HG03103 (cell line): Measurements from ENCODE around the gene CHST13.

Experiments
- ATAC-seq: cut with Tn5 transposase; IDR thresholded peaks from one replicate; pipeline ENCODE4 v1.9.1; 2021; ENCODE audit warnings: low read depth; ENCODE audit not compliant: unreplicated experiment

Gene CHST13

DNA sequence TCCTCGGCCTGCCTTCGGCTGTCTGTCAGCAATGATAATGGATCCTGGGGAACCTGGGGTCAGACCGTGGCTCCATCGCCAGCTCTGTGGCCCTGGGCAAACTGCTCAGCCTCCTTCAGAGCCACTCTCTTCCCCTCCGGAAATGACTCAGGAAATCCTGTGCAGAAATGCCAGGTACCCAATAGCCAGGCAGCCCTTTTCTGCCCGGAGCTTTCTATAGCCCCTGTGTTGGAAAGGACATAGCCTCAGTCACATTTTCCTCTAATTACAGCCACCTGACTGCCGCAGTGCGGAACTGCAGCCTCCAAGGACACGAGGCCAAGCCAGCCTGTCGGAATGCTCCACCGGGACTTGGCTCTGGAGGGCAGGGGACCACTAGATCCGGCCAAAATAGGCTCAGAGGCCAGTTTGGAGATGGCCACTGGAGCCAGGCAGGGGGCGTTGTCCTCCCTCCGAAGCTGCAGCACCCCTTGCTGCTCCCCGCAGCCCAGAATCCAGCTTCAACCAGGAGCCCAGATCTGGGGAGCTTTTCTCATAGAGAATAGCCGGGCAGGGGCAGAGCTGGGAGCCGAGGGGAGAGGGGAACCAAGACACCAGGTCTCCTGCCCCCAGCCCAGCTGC is 36.7 kb upstream of the CHST13 start:
- no peak for ATAC-seq

GRCh38 chr3:126488185-126488584 is 35.8 kb upstream of the CHST13 start:
- ATAC-seq = no peak

GRCh38 chr3:126488886-126489569 is 34.9 kb upstream of the CHST13 start:
- no peak for ATAC-seq

GRCh38 chr3:126490619-126491018 is 33.3 kb upstream of the CHST13 start:
- no peak for ATAC-seq

- ATAC-seq = no peak
Observed at GRCh38 chr3:126491221-126492013, 32.5 kb upstream of the CHST13 start.

- ATAC-seq = no peak
Observed at GRCh38 chr3:126493051-126493450, 30.9 kb upstream of the CHST13 start.

DNA sequence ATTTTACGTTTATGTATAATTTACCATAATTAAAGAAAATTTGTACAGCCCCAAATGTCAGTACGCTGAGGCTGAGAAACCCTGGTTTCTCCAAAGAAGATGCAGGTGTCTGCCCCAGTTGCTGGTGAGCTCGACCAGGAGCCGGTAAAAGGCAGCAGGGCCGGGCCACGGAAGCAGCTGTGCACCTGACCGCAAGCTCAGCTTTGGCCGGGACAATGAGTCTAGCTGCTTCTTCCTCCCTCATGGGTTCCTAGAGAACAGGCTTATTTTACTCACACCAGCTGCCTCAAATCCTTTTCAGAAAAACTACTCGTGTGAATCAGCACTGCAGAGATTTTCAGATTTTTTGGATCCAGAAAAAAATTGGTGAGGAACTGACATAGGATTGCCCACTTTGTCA is 30.2 kb upstream of the CHST13 start:
- ATAC-seq = no peak

DNA sequence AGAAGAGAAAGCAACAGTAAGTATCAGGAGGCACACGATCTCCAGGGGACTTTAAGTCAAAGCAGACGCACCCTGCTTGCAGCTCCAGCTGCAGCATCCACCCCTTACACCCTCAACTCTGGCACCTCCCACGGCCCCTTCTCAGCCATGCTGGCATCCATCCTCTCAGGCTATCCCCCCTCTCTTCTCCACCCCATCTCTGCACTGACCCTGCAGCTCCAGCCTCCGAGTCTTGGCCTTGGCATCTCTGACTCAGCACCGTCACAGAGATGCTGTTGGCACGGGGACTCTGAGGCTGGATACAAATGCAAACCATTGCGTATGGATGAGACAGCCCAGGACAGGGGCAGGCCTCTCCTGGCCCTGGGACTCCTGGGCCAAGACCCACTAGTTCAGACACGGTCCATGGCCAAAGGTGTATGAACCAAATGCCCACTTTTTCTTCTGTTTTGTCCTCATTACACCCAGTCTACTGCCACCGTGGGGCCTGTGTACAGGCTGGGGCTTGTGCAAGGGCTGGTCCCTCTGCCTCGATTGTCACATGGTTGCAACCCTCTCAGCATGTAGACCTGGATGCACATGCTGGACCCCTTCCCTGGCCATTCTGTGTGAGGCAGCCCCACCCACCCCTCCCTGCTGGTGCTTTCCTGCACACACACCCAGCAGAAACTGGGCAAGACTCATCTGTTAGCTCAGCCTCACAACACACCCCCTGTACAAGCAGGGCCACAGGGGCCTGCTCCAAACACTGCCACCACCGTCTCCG is 29.6 kb upstream of the CHST13 start:
- ATAC-seq = no peak

GRCh38 chr3:126494970-126495230 is 29.1 kb upstream of the CHST13 start:
- ATAC-seq = no peak

DNA sequence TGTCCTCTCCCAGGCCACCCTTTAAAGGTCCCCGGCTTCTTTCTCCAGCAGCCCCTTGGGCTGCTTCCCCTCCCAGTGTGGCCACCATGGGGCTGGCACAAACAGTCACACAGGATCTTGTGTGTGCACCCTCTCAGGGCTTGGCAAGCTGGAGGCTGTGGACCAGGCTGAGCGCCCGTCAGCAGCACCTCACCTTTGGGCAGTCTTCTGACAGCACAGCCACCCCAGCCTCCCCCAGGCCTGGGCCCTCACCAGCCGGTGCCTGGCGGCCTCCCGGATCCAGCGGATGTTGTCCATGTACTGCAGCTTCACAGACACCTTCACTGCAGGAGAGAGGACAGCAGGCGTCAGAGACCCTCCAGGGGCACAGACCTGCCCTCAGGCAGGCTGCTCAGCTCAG is 28.2 kb upstream of the CHST13 start:
- no peak for ATAC-seq

DNA sequence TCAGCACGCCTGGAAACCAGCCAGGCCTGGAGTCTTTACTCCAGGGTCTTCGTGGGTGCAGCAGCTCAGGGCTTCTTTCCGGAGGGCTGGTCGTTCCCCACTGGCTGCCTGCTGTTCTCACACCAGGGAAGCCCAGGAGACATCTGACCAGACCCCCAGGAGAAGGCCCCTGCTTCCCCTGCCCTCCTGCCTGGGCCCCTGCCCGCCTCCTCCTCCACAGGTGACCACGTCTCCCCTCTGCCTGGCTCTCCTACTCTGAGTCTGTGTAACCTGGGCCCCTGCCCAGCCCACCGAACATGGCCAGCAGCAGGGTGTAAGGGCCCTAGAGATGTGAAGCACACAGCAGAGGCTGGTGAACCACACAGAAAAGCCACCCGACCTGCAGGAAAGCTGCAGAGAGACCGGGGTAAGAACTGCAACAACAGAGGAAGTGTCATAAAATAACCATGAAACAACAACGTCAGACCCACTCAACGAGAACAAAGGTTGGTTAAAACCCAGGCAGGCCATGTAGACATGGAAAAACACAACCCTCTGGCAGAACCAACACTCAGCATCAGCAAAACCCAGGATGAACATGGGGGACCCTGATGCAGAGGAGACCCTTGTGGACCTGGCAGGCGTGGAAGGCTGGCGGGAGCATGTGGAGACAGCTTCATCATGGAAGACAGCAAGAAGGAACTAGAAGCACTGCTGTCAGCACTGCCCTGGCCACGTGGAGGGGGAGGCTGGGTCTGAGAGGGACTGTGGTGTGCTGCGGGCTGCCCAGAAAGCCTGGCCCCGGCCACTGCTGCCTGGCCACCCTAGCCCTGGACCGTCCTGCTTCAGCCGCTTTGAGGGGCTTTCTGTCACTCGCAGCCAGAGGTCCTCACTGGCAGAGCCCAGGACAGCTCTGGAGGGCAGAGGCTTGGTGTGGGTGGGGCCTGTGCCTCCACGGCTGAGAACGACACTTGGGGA is 26.8 kb upstream of the CHST13 start:
- no peak for ATAC-seq

- no peak for ATAC-seq
Observed at GRCh38 chr3:126497956-126498355, 26.0 kb upstream of the CHST13 start.

DNA sequence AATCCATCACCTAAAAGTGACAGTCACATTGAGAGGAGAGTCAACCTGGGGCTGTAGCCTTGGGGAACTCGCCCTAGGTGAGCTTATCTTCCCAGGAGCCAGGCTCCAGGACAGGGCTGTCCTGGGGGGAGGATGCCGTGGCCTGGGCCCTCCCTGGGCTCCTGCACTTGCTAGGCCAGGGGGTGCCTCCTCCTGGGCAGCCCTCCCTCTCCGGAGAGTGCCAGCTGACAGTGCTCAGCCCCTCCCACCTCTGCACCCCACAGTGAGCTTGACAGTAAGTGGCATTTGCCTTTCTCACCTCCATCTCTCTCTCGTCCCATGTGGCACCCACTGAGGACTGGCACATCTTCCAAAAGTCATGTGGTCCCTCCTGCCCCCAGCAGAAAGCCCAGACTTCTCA is 25.5 kb upstream of the CHST13 start:
- no peak for ATAC-seq

DNA sequence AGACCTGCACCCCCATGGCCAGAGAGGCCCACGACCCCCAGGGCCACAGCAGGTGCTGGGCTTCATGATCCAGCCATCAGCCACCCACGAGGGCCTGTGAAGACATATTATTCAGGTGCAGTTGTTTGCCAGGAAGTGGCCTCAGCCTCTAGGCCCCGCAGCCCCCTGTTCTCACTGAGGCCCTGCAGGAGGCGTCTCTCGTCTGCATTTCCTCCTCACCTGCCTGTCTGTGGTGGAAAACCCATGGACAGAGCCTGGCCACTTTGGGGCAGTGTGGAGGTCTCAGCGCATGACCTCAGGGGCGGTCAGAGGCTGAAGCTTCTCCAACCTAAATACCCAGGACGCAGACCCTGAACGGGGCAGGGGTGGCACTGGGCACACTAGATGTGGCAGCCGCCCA is 25.0 kb upstream of the CHST13 start:
- no peak for ATAC-seq

GRCh38 chr3:126499401-126499800 is 24.6 kb upstream of the CHST13 start:
- no peak for ATAC-seq

DNA sequence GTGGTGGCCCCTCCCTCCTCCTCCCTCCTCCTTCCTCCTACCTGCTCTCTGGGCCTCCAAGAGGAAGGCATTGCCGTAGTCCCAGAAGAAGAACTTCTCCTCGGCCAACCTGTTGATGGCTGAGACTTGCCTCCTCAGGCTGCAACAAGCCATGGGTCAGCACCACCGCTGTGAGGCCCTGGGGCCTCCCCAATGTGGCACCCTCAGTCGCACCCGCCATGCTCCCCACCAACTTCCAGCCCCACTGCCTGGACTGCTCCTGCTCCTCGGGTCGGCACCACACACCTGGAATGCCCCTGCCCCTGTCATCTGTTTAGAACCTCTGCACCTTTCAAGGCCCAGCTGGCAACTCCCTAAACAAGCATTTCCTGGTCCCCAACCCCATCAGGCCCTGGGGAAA is 23.9 kb upstream of the CHST13 start:
- ATAC-seq = no peak

- no peak for ATAC-seq
Observed at GRCh38 chr3:126501054-126501453, 22.9 kb upstream of the CHST13 start.

- ATAC-seq = no peak
Observed at GRCh38 chr3:126501736-126502135, 22.2 kb upstream of the CHST13 start.

GRCh38 chr3:126502656-126503055 is 21.3 kb upstream of the CHST13 start:
- ATAC-seq = no peak

GRCh38 chr3:126503701-126504100 is 20.3 kb upstream of the CHST13 start:
- ATAC-seq = no peak
